ENCODE results near the gene NDOR1.

GRCh38 chr9:137176302-137177182 lies 29.0 kb upstream of the NDOR1 start:
- TF ChIP-seq CTCF (conservative IDR thresholded peaks at IDR 0.05) (peak; percentile 26; the same call in 1 of the 2 replicates), EZH2 (IDR thresholded peaks at IDR 0.05; ENCODE audit: low read depth) (no peak)
